ENCODE data around the gene CCNYL1. TPM values are rescaled to one million over a fixed set of nuclear protein-coding genes. Genes with fewer than 3 reads are reported as not detected.

The CCNYL1 gene
- polyA plus RNA-seq, 1 of the 3 experiments (the other 2 are of a cell fraction): 8.7 TPM

- TF ChIP-seq REST (IDR thresholded peaks at IDR 0.05; ENCODE audit: low read depth, low read length) (no peak), CTCF (IDR thresholded peaks at IDR 0.05) (no peak), NRF1 (IDR thresholded peaks at IDR 0.05; ENCODE audit: low read depth, low read length) (no peak), USF2 (IDR thresholded peaks at IDR 0.05; ENCODE audit: borderline replicate concordance, low read depth, low read length) (no peak), IRF3 (IDR thresholded peaks at IDR 0.05; ENCODE audit: low read depth, low read length) (no peak), EP300 (IDR thresholded peaks at IDR 0.05; ENCODE audit: borderline replicate concordance in 1 of 2, low read depth in 1 of 2, low read length in 1 of 2) (no peak), SMC3 (IDR thresholded peaks at IDR 0.05; ENCODE audit: low read depth, low read length) (no peak), FOXJ3 (CRISPR knock-in tag; IDR thresholded peaks at IDR 0.05) (no peak)
Measured at GRCh38 chr2:207783514-207783913, 72.1 kb downstream of the CCNYL1 start (continued).

- DNase-seq: no peak
- Histone ChIP-seq H3K9me2 (no peaks in the 10 kb centered on the region), H3K36me3 (replicated peaks in 1 of 2; ENCODE audit: control insufficient read depth in 1 of 2, insufficient read depth in 2 of 2, low read length in 1 of 2) (no peaks in the 10 kb centered on the region), H3K9ac (no peak overlapping the region), H3K4me2 (no peak overlapping the region), H3K79me2 (ENCODE audit: insufficient read depth) (no peaks in the 10 kb centered on the region), H3K27ac (ENCODE audit: low read depth in 2 of 2, low read length in 1 of 2) (no peak overlapping the region), H3F3A (replicated peaks; ENCODE audit: insufficient read depth) (no peaks in the 10 kb centered on the region), H3K27me3 (ENCODE audit: insufficient read depth) (no peaks in the 10 kb centered on the region), H3K4me1 (ENCODE audit: control insufficient read depth in 1 of 2, insufficient read depth in 2 of 2, low read depth in 1 of 2, low read length in 1 of 2) (peaks cover 0 to 8% of the 10 kb centered on the region in 2 experiments; a peak in 1 of 4 replicates), H2AFZ (ENCODE audit: low read depth) (0 out of 2 replicates have a peak overlapping the region, but pooled peaks have one; percentile 13), H3K9me3 (no peaks in the 10 kb centered on the region), H3K4me3 (ENCODE audit: low read depth in 2 of 2, low read length in 1 of 2) (no peak overlapping the region), H4K20me1 (ENCODE audit: insufficient read depth) (no peaks in the 10 kb centered on the region)
- POLR2A ChIA-PET: interaction anchor here (0.6 kb wide), 1 partner anchor 1077 kb away, joined by 4 read pairs; no protein-coding TSS in a partner anchor
- WGBS (ENCODE audit: low lambda C conversion rate): 83% methylated on average over 5 of the region's 5 CpGs
- TF ChIP-seq TAF1 (IDR thresholded peaks at IDR 0.05; ENCODE audit: borderline replicate concordance, low read depth, low read length): no peak
- no peak for TF ChIP-seq PBX3 (IDR thresholded peaks at IDR 0.05)
- TF ChIP-seq POLR2AphosphoS5 (IDR thresholded peaks at IDR 0.05; ENCODE audit: low read depth, low read length): no peak
- CTCF ChIA-PET: interaction anchor here (0.6 kb wide), 1 partner anchor 16 kb away, joined by 3 read pairs; no protein-coding TSS in a partner anchor
Measured at GRCh38 chr2:207784898-207785297, 73.5 kb downstream of the CCNYL1 start.

Data from SK-N-SH (cell line).